Measurements from ENCODE around the gene ST6GALNAC3.

DNA sequence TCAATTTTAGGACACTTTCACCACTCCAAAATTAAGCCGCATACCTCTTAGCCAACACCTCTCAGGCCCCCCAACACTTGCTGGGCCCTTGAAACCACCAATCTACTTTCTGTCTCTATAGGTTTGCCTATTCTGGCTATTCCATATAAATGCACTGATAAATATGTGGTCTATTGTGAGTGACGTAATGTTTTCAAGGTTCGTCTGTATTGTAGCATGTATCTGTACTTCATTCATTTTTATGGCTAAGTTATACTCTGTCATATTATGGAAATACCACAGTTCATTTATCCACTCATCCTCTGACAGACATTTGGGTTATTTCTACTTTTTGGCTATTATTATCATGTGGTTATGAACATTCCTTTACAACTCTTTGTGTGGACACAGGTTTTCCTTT is 432.8 kb downstream of the ST6GALNAC3 start:
- TF ChIP-seq POLR2AphosphoS5 (IDR thresholded peaks at IDR 0.05; ENCODE audit: low read depth, low read length) (no peak), POLR2A (IDR thresholded peaks at IDR 0.05; ENCODE audit: low read depth, low read length) (no peak), TAF1 (IDR thresholded peaks at IDR 0.05; ENCODE audit: borderline replicate concordance, low read depth, low read length) (no peak)
